K562 (cell line): ENCODE measurements around the gene DPH5. TPM values are rescaled to one million over a fixed set of nuclear protein-coding genes. Genes with fewer than 3 reads are reported as not detected.
A peak's percentile ranks its signal among the peaks of the same experiment; 100 is the strongest.

Experiments used
- BDP1 ChIP-seq: IDR thresholded peaks from 3 replicates; pipeline ENCODE4 v1.6.1; 2011; ENCODE audit not compliant: insufficient read length, insufficient read depth
- CBX1 ChIP-seq: sonication (generic); IDR thresholded peaks from 2 replicates; pipeline ENCODE4 v1.6.1; 2016; ENCODE audit warnings: antibody characterized with exemption, low read depth, mild to moderate bottlenecking
- DMBX1 ChIP-seq: fragments of 250-450 bp; sonication (Bioruptor Pico); IDR thresholded peaks from 2 replicates; pipeline ENCODE4 v1.8.0; 2022; ENCODE audit warnings: inconsistent platforms, mild to moderate bottlenecking, moderate library complexity, borderline replicate concordance
- ELF2 ChIP-seq: fragments of 250-450 bp; sonication (Bioruptor Pico); IDR thresholded peaks from 2 replicates; pipeline ENCODE4 v1.5.0; 2021; ENCODE audit warnings: mild to moderate bottlenecking
- ETV5 ChIP-seq: sonication (generic); formaldehyde crosslinking; IDR thresholded peaks from 2 replicates; pipeline ENCODE4 v1.4.0; 2020; ENCODE audit warnings: low read depth, mild to moderate bottlenecking, missing genetic modification reagents
- GATAD2B ChIP-seq: fragments of 450-650 bp; IDR thresholded peaks from 2 replicates; pipeline ENCODE4 v1.6.1; 2017; ENCODE audit warnings: mild to moderate bottlenecking, borderline replicate concordance
- GTF2F1 ChIP-seq: IDR thresholded peaks from 2 replicates; pipeline ENCODE4 v1.6.1; 2011; ENCODE audit warnings: low read depth, low read length, improper control_type of control experiment
- HLTF ChIP-seq: fragments of 450-650 bp; IDR thresholded peaks from 2 replicates; pipeline ENCODE4 v1.6.1; 2016
- KDM2B ChIP-seq: fragments of 250-450 bp; sonication (Bioruptor Pico); IDR thresholded peaks from 2 replicates; pipeline ENCODE4 v1.8.0; 2021; ENCODE audit warnings: mild to moderate bottlenecking, moderate library complexity
- MECOM ChIP-seq: fragments of 250-450 bp; sonication (Bioruptor Pico); IDR thresholded peaks from 2 replicates; pipeline ENCODE4 v1.8.0; 2022; ENCODE audit warnings: inconsistent platforms
- NCOA1 ChIP-seq: fragments of 450-650 bp; IDR thresholded peaks from 2 replicates; pipeline ENCODE4 v1.6.1; 2016; ENCODE audit warnings: low read depth
- NUFIP1 ChIP-seq: fragments of 450-650 bp; IDR thresholded peaks from 2 replicates; pipeline ENCODE4 v1.6.1; 2018; ENCODE audit not compliant: partially characterized antibody
- OTX1 ChIP-seq: fragments of 450-650 bp; formaldehyde crosslinking; IDR thresholded peaks from 2 replicates; pipeline ENCODE4 v1.4.0; 2022; ENCODE audit warnings: mild to moderate bottlenecking
- POLR2G ChIP-seq: fragments of 200-400 bp; formaldehyde crosslinking; IDR thresholded peaks from 2 replicates; pipeline ENCODE4 v1.6.1; 2017; ENCODE audit warnings: low read depth, mild to moderate bottlenecking, antibody characterized with exemption, low read length, moderate library complexity
- SIX5 ChIP-seq, 2 experiments: IDR thresholded peaks; 2 replicates each; pipeline ENCODE4 v1.6.1; 2011; ENCODE audit warnings: low read length in 2 of 2, borderline replicate concordance in 1 of 2, low read depth in 1 of 2, mild to moderate bottlenecking in 1 of 2, moderate library complexity in 1 of 2; ENCODE audit not compliant: insufficient read depth in 1 of 2
- SMARCA4 ChIP-seq: fragments of 450-650 bp; IDR thresholded peaks from 2 replicates; pipeline ENCODE4 v1.6.1; 2016
- SP1 ChIP-seq: sonication (generic); formaldehyde crosslinking; IDR thresholded peaks from 2 replicates; pipeline ENCODE4 v1.8.1; 2022; ENCODE audit warnings: mild to moderate bottlenecking, missing genetic modification reagents
- SRSF7 ChIP-seq: fragments of 200-400 bp; formaldehyde crosslinking; optimal IDR thresholded peaks from 2 replicates; pipeline ENCODE3; 2017; ENCODE audit warnings: mild to moderate bottlenecking, low read depth, low read length
- U2AF2 ChIP-seq: fragments of 200-400 bp; formaldehyde crosslinking; optimal IDR thresholded peaks from 2 replicates; pipeline ENCODE3; 2017; ENCODE audit warnings: low read depth, mild to moderate bottlenecking, low read length
- ZFX ChIP-seq: sonication (generic); formaldehyde crosslinking; IDR thresholded peaks from 2 replicates; pipeline ENCODE4 v1.8.0; 2022; ENCODE audit warnings: mild to moderate bottlenecking, missing genetic modification reagents, moderate library complexity
- ZNF263 ChIP-seq: sonication (generic); formaldehyde crosslinking; IDR thresholded peaks from 2 replicates; pipeline ENCODE4 v1.8.0; 2022; ENCODE audit warnings: mild to moderate bottlenecking, missing genetic modification reagents, borderline replicate concordance
- ZNF589 ChIP-seq: fragments of 200-800 bp; sonication (Bioruptor generic); IDR thresholded peaks from 2 replicates; pipeline ENCODE4 v1.6.1; 2016; ENCODE audit warnings: low read depth, missing genetic modification characterization, missing compliant biosample characterization
- ZNF668 ChIP-seq: fragments of 250-450 bp; sonication (Bioruptor Pico); IDR thresholded peaks from 2 replicates; pipeline ENCODE4 v1.8.0; 2022; ENCODE audit warnings: mild to moderate bottlenecking, inconsistent platforms
- ZNF695 ChIP-seq: fragments of 450-650 bp; formaldehyde crosslinking; IDR thresholded peaks from 2 replicates; pipeline ENCODE4 v1.4.0; 2020; ENCODE audit warnings: mild to moderate bottlenecking, moderate library complexity
- ZNF699 ChIP-seq: fragments of 250-450 bp; sonication (Bioruptor Pico); IDR thresholded peaks from 2 replicates; pipeline ENCODE4 v1.8.0; 2021; ENCODE audit warnings: mild to moderate bottlenecking, moderate library complexity; ENCODE audit not compliant: insufficient replicate concordance
- polyA plus RNA-seq, 8 experiments: library from polyadenylated mRNA; depleted of rRNA in 4 of 8; stranded (reverse) in 5 of 8; unstranded in 3 of 8; fragments of >200 nt; fragmentation: Nextera tagmentation in 2 of 8; fragmentation: Illumina TruSeq in 1 of 8; extraction: Ambion mirVana in 2 of 8; extraction: Trizol in 1 of 8; gene quantifications; 2 replicates each; pipeline versions ENCODE4 v1.2.1 to v1.2.3, GENCODE V29; 2011 to 2014; ENCODE audit warnings: inconsistent platforms in 1 of 8, missing spikeins in 1 of 8
- total RNA-seq, 7 experiments: library from RNA; depleted of rRNA in 6 of 7; stranded (reverse); fragments of >200 nt in 6 of 7; fragmentation: Illumina TruSeq in 2 of 7; extraction: Trizol in 2 of 7; gene quantifications; 2 replicates each; pipeline versions ENCODE4 v1.2.1 to v1.2.3, GENCODE V29; 2011 to 2021; ENCODE audit warnings: low replicate concordance in 1 of 7
- TF ChIP-seq, protein P1 (sequence below): fragments of 450-650 bp; formaldehyde crosslinking; IDR thresholded peaks from 2 replicates; pipeline ENCODE4 v1.4.0; 2020; ENCODE audit warnings: mild to moderate bottlenecking
- TF ChIP-seq, protein P2 (sequence below), 2 experiments: fragments of 200-800 bp in 1 of 2; sonication (Bioruptor generic) in 1 of 2; sonication (generic) in 1 of 2; formaldehyde crosslinking in 1 of 2; IDR thresholded peaks in 1 of 2; conservative IDR thresholded peaks in 1 of 2; 2 replicates each; pipeline versions ENCODE4 v1.5.0 to v1.6.1; 2016 to 2020; ENCODE audit warnings: missing compliant biosample characterization in 1 of 2, missing genetic modification characterization in 1 of 2, missing genetic modification reagents in 1 of 2
- TF ChIP-seq, protein P3 (sequence below): sonication (generic); formaldehyde crosslinking; IDR thresholded peaks from 2 replicates; pipeline ENCODE4 v1.8.0; 2022; ENCODE audit warnings: mild to moderate bottlenecking, missing genetic modification reagents, borderline replicate concordance

The DPH5 gene
- total and polyA plus RNA-seq, 9 of the 15 experiments (the other 6 are each of a cell fraction or from before 2014, with no cell fraction given): 37.6 to 159 (median 89.7) TPM

DNA sequence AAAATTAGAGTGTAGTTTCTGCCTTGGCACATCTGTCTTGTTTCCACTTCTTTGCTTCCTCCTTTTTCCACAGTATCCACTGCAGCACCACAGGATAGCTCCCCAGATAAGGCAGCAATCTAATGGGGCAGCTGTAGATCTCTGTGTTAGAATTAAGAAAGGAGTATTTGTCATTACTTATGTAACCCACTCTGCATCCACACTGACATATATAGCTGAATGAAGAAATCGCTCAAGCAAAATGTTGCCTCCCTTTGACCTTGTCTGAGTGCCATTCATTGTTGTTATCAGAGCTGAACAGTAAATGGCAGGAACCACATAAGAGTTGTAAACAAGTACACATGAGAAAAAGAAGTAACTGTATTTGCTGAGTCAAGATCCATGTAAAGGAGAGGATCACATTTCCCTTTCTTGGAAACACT, 45.9 kb upstream of the DPH5 start (continued):
- TF ChIP-seq NCOA1 (peak; percentile 72; the same call in 1 of the 2 replicates), ZNF589 (CRISPR knock-in tag) (peak; percentile 54; the same call in 1 of the 2 replicates), GATAD2B (no peak), DMBX1 (CRISPR knock-in tag) (no peak), KDM2B (CRISPR knock-in tag) (no peak), HLTF (no peak), SRSF7 (no peak), NUFIP1 (no peak), ZNF699 (no peak), BDP1 (no peak), OTX1 (CRISPR knock-in tag) (no peak), ETV5 (0 out of 2 replicates have a peak, but pooled peaks have one; percentile 30), ZNF668 (CRISPR knock-in tag) (no peak), SP1 (CRISPR knock-in tag) (no peak), ZNF263 (CRISPR knock-in tag) (no peak), SIX5 (IDR thresholded peaks at IDR 0.05; ENCODE audit: borderline replicate concordance in 1 of 2, insufficient read depth in 1 of 2, low read depth in 1 of 2, low read length in 2 of 2) (no peak), ELF2 (no peak), SMARCA4 (peak; percentile 93), U2AF2 (no peak), MECOM (CRISPR knock-in tag) (no peak), GTF2F1 (no peak), POLR2G (no peak), CBX1 (no peak), ZFX (CRISPR knock-in tag) (no peak), ZNF695 (no peak)
- TF ChIP-seq, protein P1, sequence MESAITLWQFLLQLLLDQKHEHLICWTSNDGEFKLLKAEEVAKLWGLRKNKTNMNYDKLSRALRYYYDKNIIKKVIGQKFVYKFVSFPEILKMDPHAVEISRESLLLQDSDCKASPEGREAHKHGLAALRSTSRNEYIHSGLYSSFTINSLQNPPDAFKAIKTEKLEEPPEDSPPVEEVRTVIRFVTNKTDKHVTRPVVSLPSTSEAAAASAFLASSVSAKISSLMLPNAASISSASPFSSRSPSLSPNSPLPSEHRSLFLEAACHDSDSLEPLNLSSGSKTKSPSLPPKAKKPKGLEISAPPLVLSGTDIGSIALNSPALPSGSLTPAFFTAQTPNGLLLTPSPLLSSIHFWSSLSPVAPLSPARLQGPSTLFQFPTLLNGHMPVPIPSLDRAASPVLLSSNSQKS: no peak
- TF ChIP-seq, protein P2, sequence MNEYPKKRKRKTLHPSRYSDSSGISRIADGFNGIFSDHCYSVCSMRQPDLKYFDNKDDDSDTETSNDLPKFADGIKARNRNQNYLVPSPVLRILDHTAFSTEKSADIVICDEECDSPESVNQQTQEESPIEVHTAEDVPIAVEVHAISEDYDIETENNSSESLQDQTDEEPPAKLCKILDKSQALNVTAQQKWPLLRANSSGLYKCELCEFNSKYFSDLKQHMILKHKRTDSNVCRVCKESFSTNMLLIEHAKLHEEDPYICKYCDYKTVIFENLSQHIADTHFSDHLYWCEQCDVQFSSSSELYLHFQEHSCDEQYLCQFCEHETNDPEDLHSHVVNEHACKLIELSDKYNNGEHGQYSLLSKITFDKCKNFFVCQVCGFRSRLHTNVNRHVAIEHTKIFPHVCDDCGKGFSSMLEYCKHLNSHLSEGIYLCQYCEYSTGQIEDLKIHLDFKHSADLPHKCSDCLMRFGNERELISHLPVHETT (CRISPR knock-in tag; conservative IDR thresholded peaks at IDR 0.05 in 1 of 2, IDR thresholded peaks at IDR 0.05 in 1 of 2): peak in 1 of 2 experiments; percentile 49; a peak in 1 of 4 replicates
- TF ChIP-seq, protein P3, sequence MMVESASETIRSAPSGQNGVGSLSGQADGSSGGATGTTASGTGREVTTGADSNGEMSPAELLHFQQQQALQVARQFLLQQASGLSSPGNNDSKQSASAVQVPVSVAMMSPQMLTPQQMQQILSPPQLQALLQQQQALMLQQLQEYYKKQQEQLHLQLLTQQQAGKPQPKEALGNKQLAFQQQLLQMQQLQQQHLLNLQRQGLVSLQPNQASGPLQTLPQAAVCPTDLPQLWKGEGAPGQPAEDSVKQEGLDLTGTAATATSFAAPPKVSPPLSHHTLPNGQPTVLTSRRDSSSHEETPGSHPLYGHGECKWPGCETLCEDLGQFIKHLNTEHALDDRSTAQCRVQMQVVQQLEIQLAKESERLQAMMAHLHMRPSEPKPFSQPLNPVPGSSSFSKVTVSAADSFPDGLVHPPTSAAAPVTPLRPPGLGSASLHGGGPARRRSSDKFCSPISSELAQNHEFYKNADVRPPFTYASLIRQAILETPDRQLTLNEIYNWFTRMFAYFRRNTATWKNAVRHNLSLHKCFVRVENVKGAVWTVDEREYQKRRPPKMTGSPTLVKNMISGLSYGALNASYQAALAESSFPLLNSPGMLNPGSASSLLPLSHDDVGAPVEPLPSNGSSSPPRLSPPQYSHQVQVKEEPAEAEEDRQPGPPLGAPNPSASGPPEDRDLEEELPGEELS: peak; percentile 59; the same call in 1 of the 2 replicates
